H1 (cell line): ENCODE data around the gene AP4B1. TPM values are rescaled to one million over a fixed set of nuclear protein-coding genes. Genes with fewer than 3 reads are reported as not detected.

Experiments used
- CTCF ChIA-PET: fragments of 300-600 bp; sonication (Branson Sonifier 250); formaldehyde crosslinking; loops from one replicate; lab custom pipeline; 2021; ENCODE audit not compliant: partially characterized antibody; lab: Charles Lee
- POLR2A ChIA-PET: fragments of 300-600 bp; sonication (Branson Sonifier 250); formaldehyde crosslinking; loops from one replicate; lab custom pipeline; 2021; ENCODE audit warnings: inconsistent platforms; ENCODE audit not compliant: partially characterized antibody; lab: Charles Lee
- DNase-seq, 2 experiments: peaks; one replicate each; pipeline versions ENCODE4 v3.0.0 to v3.0.0-alpha.2; 2010 to 2022; ENCODE audit warnings: low spot score in 2 of 2, low read depth in 1 of 2, mixed read lengths in 1 of 2
- FAIRE-seq: peaks from 2 replicates; lab custom pipeline; 2011; peaks lifted over from hg19 to GRCh38; lab: Jason Lieb, UNC
- H2AFZ ChIP-seq: 2 replicates; pipeline ENCODE4 v1.8.1; 2012; ENCODE audit warnings: low read length, inconsistent platforms
- H2AK5ac ChIP-seq: 2 replicates; pipeline ENCODE4 v1.6.1; 2013; ENCODE audit warnings: low read depth, low read length
- H2BK120ac ChIP-seq: replicated peaks from 2 replicates; pipeline ENCODE3; 2013; ENCODE audit warnings: low read depth, low read length, inconsistent platforms
- H2BK12ac ChIP-seq: 2 replicates; pipeline ENCODE4 v1.6.1; 2013; ENCODE audit warnings: low read depth, low read length
- H2BK15ac ChIP-seq: 2 replicates; pipeline ENCODE4 v1.6.1; 2013; ENCODE audit warnings: low read length
- H2BK20ac ChIP-seq: 2 replicates; pipeline ENCODE4 v1.6.1; 2013; ENCODE audit warnings: low read length
- H2BK5ac ChIP-seq: 2 replicates; pipeline ENCODE4 v1.6.1; 2013; ENCODE audit warnings: low read depth, low read length
- H3K14ac ChIP-seq: 2 replicates; pipeline ENCODE4 v1.6.1; 2013; ENCODE audit warnings: inconsistent platforms; ENCODE audit not compliant: insufficient read length
- H3K18ac ChIP-seq: 2 replicates; pipeline ENCODE4 v1.6.1; 2013; ENCODE audit warnings: low read length; ENCODE audit errors: extremely low read depth
- H3K23ac ChIP-seq: 2 replicates; pipeline ENCODE4 v1.6.1; 2013; ENCODE audit warnings: inconsistent platforms; ENCODE audit not compliant: insufficient read length
- H3K23me2 ChIP-seq: 2 replicates; pipeline ENCODE4 v1.6.1; 2013; ENCODE audit warnings: low read depth, low read length
- H3K27ac ChIP-seq: 2 replicates; pipeline ENCODE4 v1.6.1; 2011; ENCODE audit warnings: low read depth, low read length, inconsistent platforms
- H3K27me3 ChIP-seq, 4 experiments: replicated peaks in 1 of 4; 1 replicate in 1 of 4; 2 replicates in 3 of 4; pipeline versions ENCODE4 v1.6.1 to v1.8.1; 2011 to 2013; ENCODE audit warnings: low read length in 3 of 4, mild to moderate bottlenecking in 3 of 4, inconsistent platforms in 2 of 4, mixed read lengths in 2 of 4, moderate library complexity in 1 of 4; ENCODE audit not compliant: control insufficient read depth in 3 of 4, insufficient read depth in 3 of 4; ENCODE audit errors: extremely low read depth in 1 of 4
- H3K36me3 ChIP-seq, 4 experiments: 2 replicates each; pipeline versions ENCODE4 v1.6.1 to v1.8.1; 2011 to 2013; ENCODE audit warnings: mild to moderate bottlenecking in 4 of 4, low read length in 3 of 4, moderate library complexity in 2 of 4, control low read depth in 1 of 4, inconsistent platforms in 1 of 4; ENCODE audit not compliant: insufficient read depth in 4 of 4, control insufficient read depth in 2 of 4
- H3K4ac ChIP-seq: replicated peaks from 2 replicates; pipeline ENCODE3; 2013; ENCODE audit warnings: low read length, low read depth, mixed read lengths, inconsistent platforms; ENCODE audit not compliant: insufficient read length
- H3K4me1 ChIP-seq, 4 experiments: replicated peaks in 1 of 4; 1 replicate in 1 of 4; 2 replicates in 3 of 4; pipeline versions ENCODE4 v1.6.1 to v1.8.1; 2011 to 2013; ENCODE audit warnings: low read length in 3 of 4, inconsistent platforms in 2 of 4, mixed read lengths in 1 of 4; ENCODE audit not compliant: insufficient read depth in 4 of 4, control insufficient read depth in 3 of 4
- H3K4me2 ChIP-seq, 2 experiments: 2 replicates each; pipeline versions ENCODE4 v1.6.1 to v1.8.1; 2011 to 2013; ENCODE audit warnings: low read depth in 2 of 2, low read length in 2 of 2, control low read depth in 1 of 2, inconsistent platforms in 1 of 2, mild to moderate bottlenecking in 1 of 2; ENCODE audit not compliant: insufficient read depth in 1 of 2
- H3K4me3 ChIP-seq, 4 experiments: fragments of 200-600, 300-600 bp in 1 of 4; sonication (generic), shearing (Covaris generic), sonication (Bioruptor Twin) in 1 of 4; 2 replicates each; pipeline versions ENCODE4 v1.5.1 to v1.8.1; 2011 to 2016; ENCODE audit warnings: low read length in 4 of 4, low read depth in 3 of 4, control low read depth in 2 of 4, inconsistent platforms in 2 of 4, mild to moderate bottlenecking in 2 of 4, mixed read lengths in 1 of 4, moderate library complexity in 1 of 4; ENCODE audit not compliant: insufficient read depth in 2 of 4; ENCODE audit errors: extremely low read depth in 1 of 4
- H3K56ac ChIP-seq: replicated peaks from 2 replicates; pipeline ENCODE3; 2013; ENCODE audit warnings: low read depth, mild to moderate bottlenecking, mixed read lengths, low read length, inconsistent platforms; ENCODE audit not compliant: insufficient read length
- H3K79me1 ChIP-seq: 2 replicates; pipeline ENCODE4 v1.6.1; 2013; ENCODE audit warnings: low read depth, low read length, control low read depth
- H3K79me2 ChIP-seq, 2 experiments: 2 replicates each; pipeline versions ENCODE4 v1.6.1 to v1.8.1; 2012 to 2013; ENCODE audit warnings: low read length in 2 of 2, mild to moderate bottlenecking in 2 of 2, inconsistent platforms in 1 of 2; ENCODE audit not compliant: insufficient read depth in 2 of 2, control insufficient read depth in 1 of 2
- H3K9ac ChIP-seq, 4 experiments: replicated peaks in 1 of 4; 1 replicate in 1 of 4; 2 replicates in 3 of 4; pipeline versions ENCODE4 v1.6.1 to v1.8.1; 2011 to 2013; ENCODE audit warnings: low read depth in 3 of 4, low read length in 3 of 4, control low read depth in 2 of 4, mild to moderate bottlenecking in 2 of 4, moderate library complexity in 2 of 4, inconsistent platforms in 1 of 4; ENCODE audit errors: extremely low read depth in 1 of 4
- H3K9me3 ChIP-seq, 2 experiments: 2 replicates each; pipeline versions ENCODE4 v1.6.1 to v1.8.1; 2012 to 2013; ENCODE audit warnings: mild to moderate bottlenecking in 2 of 2, moderate library complexity in 2 of 2, control low read depth in 1 of 2, inconsistent platforms in 1 of 2, low read depth in 1 of 2, low read length in 1 of 2, mixed read lengths in 1 of 2; ENCODE audit not compliant: insufficient read depth in 2 of 2
- H4K20me1 ChIP-seq, 2 experiments: replicated peaks in 1 of 2; 2 replicates each; pipeline versions ENCODE3 to v1.8.1; 2011 to 2013; ENCODE audit warnings: inconsistent platforms in 2 of 2, low read length in 2 of 2, mild to moderate bottlenecking in 1 of 2; ENCODE audit not compliant: insufficient read depth in 2 of 2, control insufficient read depth in 1 of 2
- H4K5ac ChIP-seq: 2 replicates; pipeline ENCODE4 v1.6.1; 2013; ENCODE audit warnings: low read length, low read depth, mixed read lengths, inconsistent platforms; ENCODE audit not compliant: insufficient read length
- H4K8ac ChIP-seq: 2 replicates; pipeline ENCODE4 v1.8.0; 2013; ENCODE audit warnings: mild to moderate bottlenecking, moderate library complexity, low read length, inconsistent platforms; ENCODE audit not compliant: insufficient read depth; ENCODE audit errors: extremely low read depth
- H4K91ac ChIP-seq: replicated peaks from 2 replicates; pipeline ENCODE3; 2013; ENCODE audit warnings: low read length, mixed read lengths, inconsistent platforms; ENCODE audit not compliant: insufficient read length
- CHD2 ChIP-seq: IDR thresholded peaks from 2 replicates; pipeline ENCODE4 v1.6.1; 2012; ENCODE audit warnings: low read length, improper control_type of control experiment
- KDM5A ChIP-seq: fragments of 200-600 bp; IDR thresholded peaks from 2 replicates; pipeline ENCODE4 v1.7.1; 2012; ENCODE audit warnings: mild to moderate bottlenecking, low read length, inconsistent platforms, mixed read lengths
- NANOG ChIP-seq: IDR thresholded peaks from 2 replicates; pipeline ENCODE4 v1.6.1; 2011; ENCODE audit warnings: low read length, low read depth, mild to moderate bottlenecking, inconsistent platforms; ENCODE audit not compliant: insufficient read depth, poor library complexity, severe bottlenecking
- PHF8 ChIP-seq: fragments of 200-600 bp; sonication (generic); conservative IDR thresholded peaks from 2 replicates; pipeline ENCODE4 v1.7.1; 2012; ENCODE audit warnings: low read depth, mild to moderate bottlenecking, inconsistent platforms, low read length, moderate library complexity
- SIN3A ChIP-seq, 2 experiments: IDR thresholded peaks in 1 of 2; conservative IDR thresholded peaks in 1 of 2; 2 replicates each; pipeline ENCODE4 v1.6.1; 2011 to 2012; ENCODE audit warnings: low read length in 2 of 2, improper control_type of control experiment in 1 of 2, low read depth in 1 of 2, mild to moderate bottlenecking in 1 of 2
- SUZ12 ChIP-seq: fragments of 200-600 bp; sonication (generic); IDR thresholded peaks from 2 replicates; pipeline ENCODE4 v1.6.1; 2012; ENCODE audit warnings: mild to moderate bottlenecking, inconsistent platforms, low read length, moderate library complexity, mixed read lengths
- TAF1 ChIP-seq: IDR thresholded peaks from 2 replicates; pipeline ENCODE4 v1.6.1; 2011; ENCODE audit warnings: mild to moderate bottlenecking, low read depth, low read length
- TEAD4 ChIP-seq: IDR thresholded peaks from 2 replicates; pipeline ENCODE4 v1.6.1; 2012; ENCODE audit warnings: low read depth, low read length, inconsistent platforms, mixed read lengths
- YY1 ChIP-seq: IDR thresholded peaks from 2 replicates; pipeline ENCODE4 v1.6.1; 2011; ENCODE audit warnings: low read depth, mild to moderate bottlenecking, low read length
- WGBS, 2 experiments: shearing (Covaris generic) in 1 of 2; methylation state at CpG; one replicate each; pipeline versions ENCODE4 v1.1.6 to v1.1.7; 2013 to 2015; ENCODE audit warnings: low lambda C conversion rate in 2 of 2, mixed read lengths in 2 of 2, inconsistent platforms in 1 of 2, low coverage in 1 of 2, missing lambda C conversion rate in 1 of 2; ENCODE audit not compliant: insufficient replicate concordance in 2 of 2, insufficient coverage in 1 of 2, insufficient read length in 1 of 2; ENCODE audit errors: extremely low coverage in 1 of 2, missing lambda C conversion rate in 1 of 2; 5-methylcytosine and 5-hydroxymethylcytosine counted together
- polyA plus RNA-seq, 7 experiments: library from polyadenylated mRNA; depleted of rRNA in 3 of 7; stranded (reverse) in 5 of 7; unstranded in 2 of 7; fragments of >200 nt in 5 of 7; fragments of 200-250 nt in 2 of 7; gene quantifications; 1 replicate in 5 of 7; 2 replicates in 1 of 7; 4 replicates in 1 of 7; pipeline versions ENCODE4 v1.2.1 to v1.2.3, GENCODE V29; 2011 to 2013; ENCODE audit warnings: missing spikeins in 2 of 7, mixed read lengths in 2 of 7
- total RNA-seq: library from RNA; stranded (reverse); fragmentation: NEBNext Ultra II Directional; extraction: Animal tissue kit (Norgen Biotek cat#: 25700); gene quantifications from 2 replicates; pipeline ENCODE4 v1.2.1, GENCODE V29; 2021
- TF ChIP-seq, protein P1 (sequence below): IDR thresholded peaks from 2 replicates; pipeline ENCODE4 v1.6.1; 2011; ENCODE audit warnings: low read length, improper control_type of control experiment
- TF ChIP-seq, protein P2 (sequence below): IDR thresholded peaks from 2 replicates; pipeline ENCODE4 v1.6.1; 2012; ENCODE audit warnings: inconsistent platforms
- TF ChIP-seq, protein P3 (sequence below): IDR thresholded peaks from 2 replicates; pipeline ENCODE4 v1.6.1; 2011; ENCODE audit warnings: low read depth, mild to moderate bottlenecking, low read length; ENCODE audit not compliant: insufficient read depth

AP4B1 gene
- total and polyA plus RNA-seq, 2 of the 8 experiments (the other 6 are each of a cell fraction or from before 2014, with no cell fraction given) = 8.9 to 9.0 TPM

DNA sequence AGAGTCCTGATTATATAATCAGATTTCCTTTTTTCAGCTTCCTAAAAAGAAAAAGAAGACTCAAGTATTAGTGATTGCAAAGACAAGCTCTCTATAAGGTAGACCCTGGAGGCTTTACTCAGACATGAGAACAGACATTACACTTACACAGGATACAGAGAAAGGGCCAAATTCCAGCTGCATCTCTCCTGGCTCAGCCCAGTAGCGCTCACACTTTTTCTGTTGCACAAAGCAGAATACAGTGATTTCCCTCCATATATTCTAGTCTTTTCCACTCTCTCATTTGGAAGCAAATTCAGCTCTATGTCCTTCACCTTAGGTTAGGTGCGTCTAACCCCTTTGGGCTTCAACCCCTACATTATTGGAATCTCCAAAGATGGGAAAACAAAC, 48.2 kb downstream of the AP4B1 start:
- CTCF ChIA-PET = interaction anchor here (0.8 to 2.2 kb wide), 4 partner anchors 13 to 426 kb away, joined by 3 to 14 read pairs (median 3); no protein-coding TSS in a partner anchor
- Histone ChIP-seq H3K4me1 (no peaks in the 10 kb centered on the region), H3K4me2 (no peak overlapping the region), H3K36me3 (no peaks in the 10 kb centered on the region), H4K5ac (no peak overlapping the region), H3K56ac (no peak overlapping the region), H4K91ac (no peak overlapping the region), H3K23ac (no peak overlapping the region), H4K20me1 (no peaks in the 10 kb centered on the region), H3K23me2 (no peaks in the 10 kb centered on the region), H3K9ac (no peak overlapping the region), H2AK5ac (no peak overlapping the region), H2BK20ac (no peak overlapping the region), H4K8ac (no peak overlapping the region), H3K27ac (no peak overlapping the region), H3K79me2 (no peaks in the 10 kb centered on the region), H2BK15ac (no peak overlapping the region), H3K14ac (no peak overlapping the region), H3K27me3 (no peaks in the 10 kb centered on the region), H3K79me1 (no peaks in the 10 kb centered on the region), H2BK5ac (no peak overlapping the region), H2BK120ac (no peak overlapping the region), H3K4me3 (no peak overlapping the region), H2AFZ (no peak overlapping the region), H3K9me3 (no peaks in the 10 kb centered on the region), H2BK12ac (no peak overlapping the region), H3K18ac (no peak overlapping the region), H3K4ac (no peak overlapping the region)
- WGBS, 2 experiments = 93% methylated on average over 2 of the region's 2 CpGs; no CpG with 5 or more reads in 1 of the 2 experiments
- no peak for DNase-seq
- FAIRE-seq = no peak
- POLR2A ChIA-PET = no interaction called here
- TF ChIP-seq, protein P1, sequence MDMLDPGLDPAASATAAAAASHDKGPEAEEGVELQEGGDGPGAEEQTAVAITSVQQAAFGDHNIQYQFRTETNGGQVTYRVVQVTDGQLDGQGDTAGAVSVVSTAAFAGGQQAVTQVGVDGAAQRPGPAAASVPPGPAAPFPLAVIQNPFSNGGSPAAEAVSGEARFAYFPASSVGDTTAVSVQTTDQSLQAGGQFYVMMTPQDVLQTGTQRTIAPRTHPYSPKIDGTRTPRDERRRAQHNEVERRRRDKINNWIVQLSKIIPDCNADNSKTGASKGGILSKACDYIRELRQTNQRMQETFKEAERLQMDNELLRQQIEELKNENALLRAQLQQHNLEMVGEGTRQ = no peak
- no peak for TF ChIP-seq NANOG
- TF ChIP-seq KDM5A = no peak
- TF ChIP-seq, protein P2, sequence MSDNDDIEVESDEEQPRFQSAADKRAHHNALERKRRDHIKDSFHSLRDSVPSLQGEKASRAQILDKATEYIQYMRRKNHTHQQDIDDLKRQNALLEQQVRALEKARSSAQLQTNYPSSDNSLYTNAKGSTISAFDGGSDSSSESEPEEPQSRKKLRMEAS = no peak
- no peak for TF ChIP-seq YY1
- no peak for TF ChIP-seq CHD2
- TF ChIP-seq, protein P3, sequence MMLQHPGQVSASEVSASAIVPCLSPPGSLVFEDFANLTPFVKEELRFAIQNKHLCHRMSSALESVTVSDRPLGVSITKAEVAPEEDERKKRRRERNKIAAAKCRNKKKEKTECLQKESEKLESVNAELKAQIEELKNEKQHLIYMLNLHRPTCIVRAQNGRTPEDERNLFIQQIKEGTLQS = no peak
- TF ChIP-seq TEAD4 = no peak
- TF ChIP-seq SUZ12 = no peak
- TF ChIP-seq PHF8 = no peak
- TF ChIP-seq SIN3A (conservative IDR thresholded peaks at IDR 0.05 in 1 of 2, IDR thresholded peaks at IDR 0.05 in 1 of 2; ENCODE audit: low read depth in 1 of 2, low read length in 2 of 2) = no peak
- TF ChIP-seq TAF1 = no peak
